ENCODE results near the gene TAS1R1.
"Not testable (repeated sequence)": the region's sequence is repeated elsewhere in the genome, so short reads cannot be mapped to it uniquely, and the experiment has no call there.

Gene TAS1R1

DNA sequence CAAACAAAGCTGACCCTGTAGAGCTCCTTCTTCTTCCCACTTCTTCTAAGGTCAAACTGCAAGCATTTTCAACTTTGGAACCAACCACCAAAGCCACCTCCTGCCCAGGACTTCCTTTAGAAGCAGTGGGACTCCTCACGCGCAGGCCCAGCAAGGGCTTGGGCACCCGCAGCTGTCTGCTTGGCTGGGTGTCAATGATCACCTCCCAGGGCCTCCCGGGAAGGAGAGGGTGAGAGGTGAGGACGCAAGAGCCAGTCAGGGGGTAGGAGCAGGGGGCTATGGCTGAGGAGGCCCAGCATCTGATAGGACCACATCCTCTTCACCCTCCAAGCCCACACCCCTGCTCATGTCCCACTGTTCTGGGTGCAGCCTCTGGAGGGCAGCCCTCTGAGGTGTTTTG lies 37.3 kb downstream of the TAS1R1 start:
- DNase-seq = no peak

DNA sequence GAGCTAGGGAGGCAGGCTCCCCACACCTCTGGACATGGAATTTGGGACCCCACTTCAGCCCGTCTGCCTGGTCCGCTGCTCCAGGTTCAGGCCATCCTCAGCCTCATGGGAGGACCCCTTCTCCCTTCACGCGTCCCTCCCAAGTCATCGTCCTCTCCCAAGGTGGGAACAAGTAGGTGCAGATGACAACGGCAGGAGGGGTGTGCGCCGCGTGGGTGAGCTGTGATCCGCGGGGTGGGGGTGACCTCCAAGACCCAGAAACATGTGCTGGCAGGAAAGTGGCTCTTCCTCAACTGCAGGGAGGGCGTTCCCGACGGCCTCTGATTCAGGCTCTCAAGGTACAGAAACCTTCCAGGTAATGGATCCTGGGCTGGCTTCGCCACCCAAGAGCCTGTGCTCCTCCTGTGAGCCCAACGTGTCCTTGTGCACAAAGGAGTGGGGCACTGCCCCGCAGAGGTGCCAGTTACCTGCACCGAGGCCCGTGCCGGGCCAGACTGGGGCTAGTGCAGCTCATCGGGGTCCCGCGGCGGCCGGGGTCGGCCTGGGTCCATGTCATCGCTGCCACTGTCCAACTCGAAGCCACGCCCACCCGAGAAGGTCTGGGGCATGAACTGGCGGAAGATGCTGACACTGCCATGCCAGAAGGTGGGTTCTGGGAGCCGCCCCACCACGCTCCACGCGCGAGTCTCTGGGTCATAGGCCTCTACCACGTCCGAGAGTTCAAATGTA lies 37.9 kb downstream of the TAS1R1 start:
- no peak for DNase-seq

DNA sequence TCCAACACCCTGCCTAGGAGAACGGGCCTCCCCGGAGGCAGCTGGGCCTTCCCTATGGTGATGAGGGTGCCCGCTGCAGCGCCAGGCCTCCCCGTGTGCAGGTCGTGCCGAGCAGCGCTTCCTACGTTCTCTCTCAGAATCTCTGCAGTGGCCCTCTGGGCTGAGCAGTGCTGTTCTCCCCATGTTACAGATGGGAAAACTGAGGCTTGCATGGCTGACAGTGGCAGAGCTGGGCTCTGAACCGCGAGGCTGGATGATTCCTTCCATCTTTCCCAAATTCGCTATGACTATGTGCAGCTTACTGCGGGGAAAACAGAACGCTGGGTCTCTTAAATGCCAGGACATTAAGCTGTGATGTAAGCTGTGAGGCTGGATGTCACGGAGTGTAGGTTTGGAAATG lies 38.7 kb downstream of the TAS1R1 start:
- no peak for DNase-seq

DNA sequence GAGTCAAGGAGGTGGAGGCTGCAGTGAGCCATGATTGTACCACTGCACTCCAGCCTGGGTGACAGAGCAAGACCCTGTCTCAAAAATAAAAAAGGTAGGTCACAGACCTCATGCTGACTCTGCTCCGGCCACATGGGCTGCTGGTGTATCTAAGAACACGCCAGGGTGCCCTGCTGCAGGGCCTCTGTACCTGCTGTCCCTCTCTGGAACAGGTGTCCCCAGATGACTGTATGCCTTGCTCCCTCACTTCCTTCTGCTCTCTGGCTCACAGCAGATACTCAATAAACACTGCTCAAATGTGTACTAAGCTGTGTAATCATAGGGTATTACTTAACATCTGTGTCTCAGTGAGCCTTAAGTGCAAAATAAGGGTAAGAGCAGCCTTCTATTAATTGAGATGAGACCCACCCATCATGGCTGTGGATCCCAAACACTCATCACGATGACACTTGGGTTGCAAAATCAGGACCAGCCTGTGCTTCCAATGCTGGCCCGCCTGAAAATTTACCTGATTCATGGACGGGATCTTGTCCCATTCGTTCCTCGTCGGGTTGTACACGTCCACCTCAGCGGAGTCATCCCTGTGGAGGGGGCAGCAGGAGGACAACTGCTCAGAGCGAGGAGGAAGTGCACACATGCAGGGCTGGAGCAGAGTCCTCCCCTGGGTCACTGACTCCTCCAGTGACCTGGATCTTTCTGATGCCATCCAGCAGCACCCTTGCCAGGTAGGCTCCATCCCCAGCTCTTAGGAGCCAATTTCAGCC lies 40.1 kb downstream of the TAS1R1 start:
- no peak for DNase-seq

DNA sequence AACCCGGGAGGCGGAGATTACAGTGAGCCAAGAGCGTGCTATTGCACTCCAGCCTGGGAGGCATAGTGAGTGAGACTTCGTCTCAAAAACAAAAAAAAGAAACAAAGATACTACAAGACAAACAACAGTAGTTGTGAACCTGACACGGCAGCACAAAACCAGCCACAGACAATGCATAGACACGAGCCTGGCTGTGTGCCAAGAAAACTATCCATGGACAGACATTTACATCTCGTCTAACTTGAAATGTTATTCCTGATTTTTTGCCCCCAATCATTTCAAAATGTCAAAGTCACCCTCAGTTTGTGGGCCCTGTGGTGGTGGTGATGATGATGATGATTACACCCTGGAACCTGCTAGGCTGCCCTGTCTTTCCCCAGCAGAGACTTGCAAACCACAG lies 41.2 kb downstream of the TAS1R1 start:
- DNase-seq = no peak

DNA sequence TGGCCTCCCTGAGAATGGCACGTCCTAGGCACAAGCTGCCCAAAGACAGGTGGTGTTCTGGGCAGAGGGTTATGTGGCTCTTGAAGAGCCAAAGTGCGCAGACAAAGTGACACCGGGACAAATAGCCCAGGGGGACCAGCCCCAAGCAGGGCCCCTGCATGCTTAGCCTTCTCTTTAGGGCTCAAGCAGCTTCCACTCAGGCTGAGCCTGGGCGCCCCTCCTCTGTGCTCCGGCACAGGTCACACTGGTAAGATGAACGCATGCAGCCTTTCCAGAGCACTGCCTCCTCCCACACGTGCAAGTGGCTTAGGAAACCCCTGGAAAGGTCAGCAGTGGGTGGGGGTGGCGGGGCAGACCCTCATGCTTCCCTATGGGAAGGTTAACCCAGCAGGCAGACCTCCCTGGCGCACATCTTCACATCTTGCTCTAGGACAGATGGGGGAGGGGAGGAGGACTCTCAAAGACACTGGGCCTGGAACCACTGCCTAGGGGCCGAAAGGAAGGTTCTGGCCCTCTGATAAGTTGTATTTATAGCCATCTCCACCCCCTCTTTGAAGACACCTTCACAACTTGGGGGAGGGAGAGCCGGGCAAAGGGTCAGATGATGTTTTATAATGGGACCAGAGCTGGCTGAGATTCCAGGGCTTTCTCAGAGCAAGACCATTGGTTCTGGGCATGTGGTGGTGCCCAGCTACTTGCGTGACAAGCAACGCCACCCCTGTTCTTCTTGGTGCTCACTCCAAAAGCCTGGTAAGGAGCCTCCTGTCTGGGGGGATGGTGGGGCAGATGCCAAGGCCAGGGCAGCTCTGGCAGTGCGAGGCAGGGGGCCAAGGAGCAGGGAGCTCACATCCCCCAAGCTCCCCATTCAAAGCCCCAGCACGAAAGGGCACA lies 42.0 kb downstream of the TAS1R1 start:
- DNase-seq = no peak

DNA sequence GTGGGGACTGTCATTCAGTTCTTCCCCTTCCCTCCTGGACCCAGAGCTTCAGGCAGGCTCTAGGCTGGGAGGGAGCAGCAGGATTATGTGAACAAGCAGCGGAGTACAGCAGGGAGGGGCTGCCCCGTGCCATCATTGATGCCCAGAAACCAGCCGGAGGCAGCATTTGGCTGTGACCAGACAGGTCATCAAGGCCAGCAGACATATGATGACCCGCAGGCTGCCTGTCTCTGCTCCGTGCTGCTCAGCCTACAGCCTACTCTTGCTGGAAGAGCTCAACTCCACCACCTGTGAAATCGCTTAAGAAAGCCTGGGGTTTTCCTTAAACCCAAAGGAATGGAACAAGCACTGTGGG lies 42.6 kb downstream of the TAS1R1 start:
- no peak for DNase-seq

DNA sequence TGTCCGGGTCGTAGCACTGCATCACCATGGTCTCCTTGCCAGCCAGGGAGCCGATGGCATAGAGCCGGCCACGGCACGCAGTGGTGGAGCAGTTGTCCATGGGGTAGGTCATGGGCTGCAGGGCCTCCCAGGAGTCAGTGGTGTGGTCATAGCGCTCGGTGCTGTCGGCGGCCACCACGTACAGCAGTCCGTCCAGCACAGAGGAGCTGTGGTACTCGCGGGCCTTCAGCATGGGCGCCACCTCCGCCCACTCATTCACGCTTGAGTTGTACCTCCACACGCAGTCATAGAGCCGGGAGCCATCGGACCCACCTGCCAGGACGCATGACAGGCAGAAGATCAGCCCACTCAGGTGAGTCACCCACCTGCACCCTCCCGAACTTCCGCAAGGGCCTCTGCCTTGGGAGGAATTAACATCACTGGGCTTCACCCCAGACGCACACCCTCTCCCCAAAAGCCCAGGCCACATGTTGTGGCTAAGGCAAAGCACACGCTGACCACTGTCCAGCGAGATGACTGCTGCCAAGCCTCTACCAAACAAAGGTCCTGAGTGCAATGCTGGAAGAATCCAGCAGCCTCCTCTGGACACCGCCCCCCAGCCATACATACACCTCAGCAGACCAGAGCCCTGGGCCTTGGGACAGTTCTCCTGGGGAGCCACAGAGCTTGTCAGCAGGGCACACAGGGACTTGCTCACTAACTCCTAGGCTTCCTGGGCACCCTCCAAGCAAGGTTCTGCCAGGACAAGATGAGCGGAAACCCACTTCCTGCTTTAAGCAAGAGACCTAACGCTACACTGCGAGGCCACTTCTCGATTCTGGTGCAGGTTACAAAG lies 44.3 kb downstream of the TAS1R1 start:
- DNase-seq = no peak

DNA sequence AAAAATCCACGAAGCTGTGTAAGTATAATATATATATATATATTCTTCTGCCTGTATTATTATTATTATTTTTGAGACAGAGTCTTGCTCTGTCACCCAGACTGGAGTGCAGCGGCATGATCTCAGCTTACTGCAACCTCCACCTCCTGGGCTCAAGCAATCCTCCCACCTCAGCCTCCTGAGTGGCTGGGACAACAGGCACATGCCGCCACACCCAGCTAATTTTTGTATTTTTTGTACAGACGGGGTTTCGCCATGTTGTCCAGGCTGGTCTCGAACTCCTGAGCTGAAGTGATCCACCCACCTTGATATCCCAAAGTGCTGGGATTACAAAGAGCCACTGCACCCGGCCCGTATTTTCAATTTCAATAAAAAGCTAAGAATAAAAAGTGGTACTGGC lies 44.9 kb downstream of the TAS1R1 start:
- DNase-seq = not testable (repeated sequence)

DNA sequence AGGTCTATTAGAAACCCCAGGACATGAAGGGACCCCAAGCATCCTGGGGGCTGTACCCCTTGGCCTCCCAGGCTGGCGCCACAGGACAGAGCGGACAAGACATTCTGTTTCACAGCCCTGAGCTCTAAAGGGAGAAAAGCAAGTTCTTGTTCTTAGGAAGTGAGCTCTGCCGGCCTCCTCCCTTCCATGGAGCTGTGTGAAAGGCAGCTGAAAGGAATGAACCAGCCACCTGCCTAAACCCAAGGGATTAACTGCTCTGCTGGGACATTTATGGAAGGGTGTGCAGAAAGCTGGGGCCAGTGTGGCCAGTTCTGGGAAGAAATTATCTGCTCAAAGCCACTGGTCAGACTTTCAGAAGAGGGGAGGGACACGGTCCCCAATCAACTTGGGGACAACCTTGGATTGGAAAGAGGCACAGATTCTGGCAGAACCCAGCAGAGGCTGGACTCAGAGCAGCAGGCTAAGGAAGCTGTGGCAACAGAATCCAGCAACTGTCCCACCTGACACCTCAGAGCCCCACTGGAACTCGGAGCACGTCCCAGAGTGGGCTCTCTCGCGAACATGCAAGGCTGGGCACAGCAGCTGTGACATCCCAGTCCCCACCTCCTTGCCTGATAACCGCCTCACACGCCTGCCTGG lies 45.4 kb downstream of the TAS1R1 start:
- no peak for DNase-seq

DNA sequence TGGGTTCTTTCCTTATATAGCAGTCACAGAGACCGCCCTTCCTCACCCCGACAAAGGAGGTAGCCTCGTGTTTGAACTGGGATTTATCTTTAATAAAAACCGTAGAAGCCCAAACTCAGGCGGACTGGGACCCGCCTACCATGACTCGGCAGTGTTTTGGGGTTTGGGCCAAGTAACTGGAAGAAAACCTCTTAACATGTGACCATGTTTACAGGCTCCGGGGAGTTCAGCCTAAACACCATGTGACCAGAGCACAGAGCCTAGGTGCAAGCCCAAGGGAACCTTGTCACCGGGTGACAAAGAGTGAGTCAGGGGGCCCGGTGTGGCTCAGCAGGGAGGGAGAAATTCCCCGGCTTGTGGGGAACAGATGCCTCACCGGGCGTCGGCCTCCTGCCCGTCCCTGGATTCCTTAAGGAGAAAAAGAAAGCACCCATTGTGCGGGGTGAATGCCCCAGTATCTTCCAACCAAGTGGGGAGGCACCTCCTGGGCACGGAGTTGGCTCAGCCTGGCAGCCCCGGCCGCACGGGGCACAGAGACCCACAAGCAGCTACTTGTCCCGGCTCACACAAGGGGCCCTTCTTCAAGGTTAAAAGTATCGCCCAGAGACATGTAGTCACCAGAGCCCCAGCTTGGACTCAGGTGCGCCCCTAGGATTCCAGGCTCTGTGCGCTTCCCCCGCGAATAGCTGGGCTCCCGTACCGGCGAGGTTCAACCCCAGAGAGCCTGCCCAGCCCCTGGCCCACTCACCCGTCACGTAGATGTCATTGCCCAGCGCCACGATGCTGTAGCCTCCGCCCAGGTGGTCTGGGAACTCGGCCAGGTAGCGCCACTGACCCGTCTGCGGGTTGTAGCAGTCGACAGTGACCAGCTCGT lies 46.2 kb downstream of the TAS1R1 start:
- no peak for DNase-seq

DNA sequence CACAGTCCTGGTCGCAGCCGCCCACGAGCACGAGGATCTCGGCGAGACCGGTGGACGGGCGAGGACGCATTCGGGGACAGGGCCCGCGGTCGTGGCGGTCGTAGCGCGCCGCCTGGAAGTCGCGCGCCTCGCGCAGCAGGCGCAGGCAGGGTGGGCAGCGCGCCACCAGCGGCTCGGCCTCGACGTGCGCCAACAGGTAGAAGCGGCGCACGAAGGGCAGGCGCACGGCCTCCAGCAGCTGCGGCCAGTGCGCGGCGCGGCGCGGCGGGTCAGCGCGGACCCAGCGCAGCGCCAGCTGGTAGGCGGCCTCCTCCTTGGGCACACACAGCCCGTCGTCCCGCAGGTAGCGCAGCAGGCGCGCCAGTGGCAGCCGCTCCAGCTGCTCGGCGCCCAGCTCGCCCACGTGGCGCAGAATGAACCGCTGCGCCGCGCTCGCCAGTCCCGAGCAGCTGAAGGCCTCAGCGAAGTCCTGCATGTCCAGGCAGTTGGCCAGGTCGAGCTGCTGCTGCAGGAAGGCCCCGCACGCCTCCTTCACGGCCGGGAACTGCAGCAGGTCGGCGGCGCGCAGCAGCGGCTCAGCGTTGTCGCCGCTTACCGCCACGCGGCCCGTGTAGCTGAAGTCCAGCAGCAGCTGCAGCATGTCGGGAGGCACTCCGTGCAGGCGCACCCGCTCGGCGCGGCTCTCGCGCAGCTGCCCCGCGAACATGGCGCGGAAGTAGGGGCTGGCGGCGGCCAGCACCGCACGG lies 47.0 kb downstream of the TAS1R1 start:
- no peak for DNase-seq

DNA sequence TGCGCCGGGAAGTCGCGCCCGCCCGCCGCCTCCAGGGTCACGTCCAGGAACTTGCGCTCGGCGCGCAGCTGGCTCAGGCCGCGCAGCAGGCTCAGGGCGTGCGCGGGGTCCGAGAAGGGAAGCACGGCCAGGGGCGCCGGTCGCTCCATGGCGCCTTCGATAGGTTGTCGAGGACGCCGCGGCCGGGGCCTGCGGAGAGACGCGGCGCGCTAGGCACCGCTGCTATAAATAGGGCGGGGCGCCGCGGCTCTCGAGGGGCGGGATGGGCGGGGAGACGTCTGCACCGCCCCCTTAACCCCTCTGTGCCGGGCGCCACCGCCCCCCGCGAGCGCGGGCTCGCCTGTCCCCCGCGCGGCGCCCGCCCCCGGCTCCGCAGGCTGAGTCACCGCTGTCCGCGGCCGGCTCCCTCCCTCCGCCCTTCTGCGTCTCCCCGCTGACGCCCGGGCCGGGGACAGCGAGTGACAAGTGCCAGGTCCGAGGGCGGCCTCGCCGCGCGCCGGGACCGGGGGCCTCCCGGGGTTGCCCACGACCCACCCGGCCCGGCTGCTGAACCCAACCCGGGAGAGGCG lies 47.6 kb downstream of the TAS1R1 start, which contains the start of gene KLHL21:
Gene KLHL21 (minus strand): TSS at position 201 of the 569 bp plus-strand sequence. CDS start 52 bp downstream, at position 149.
- peak; percentile 58 for DNase-seq

DNA sequence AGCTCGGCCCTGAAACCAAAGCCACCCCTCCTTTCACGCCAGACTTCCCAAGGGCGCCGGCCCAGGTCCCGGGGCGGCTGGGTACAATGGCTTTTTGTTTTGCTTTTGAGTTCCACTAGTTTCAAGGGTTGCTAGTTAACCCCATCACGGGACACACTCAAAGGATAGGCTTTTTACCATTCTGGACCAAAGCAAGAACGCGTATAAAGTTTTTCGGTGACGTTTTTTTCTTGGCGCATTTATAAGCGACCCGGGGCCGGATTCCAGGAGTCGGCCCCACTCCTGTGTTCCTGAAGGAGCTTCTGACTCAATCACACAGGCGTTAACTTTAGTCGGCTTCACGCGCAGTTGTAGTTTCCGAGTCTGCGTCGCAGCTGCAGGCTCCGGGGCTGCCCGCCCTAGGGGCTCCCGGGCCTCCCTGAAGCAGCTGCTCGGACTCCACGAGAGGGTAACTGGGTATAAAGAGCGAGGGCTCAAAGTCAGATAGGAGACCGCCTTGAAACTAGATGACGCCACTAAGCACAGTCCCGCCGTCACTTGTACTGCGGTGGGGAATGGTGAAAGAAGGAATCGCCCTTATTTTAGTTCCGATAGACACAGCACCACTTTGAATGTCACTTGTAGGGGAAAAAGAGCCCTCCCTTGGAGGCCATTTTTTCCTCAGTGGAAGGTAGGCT lies 48.3 kb downstream of the TAS1R1 start:
- DNase-seq = no peak

DNA sequence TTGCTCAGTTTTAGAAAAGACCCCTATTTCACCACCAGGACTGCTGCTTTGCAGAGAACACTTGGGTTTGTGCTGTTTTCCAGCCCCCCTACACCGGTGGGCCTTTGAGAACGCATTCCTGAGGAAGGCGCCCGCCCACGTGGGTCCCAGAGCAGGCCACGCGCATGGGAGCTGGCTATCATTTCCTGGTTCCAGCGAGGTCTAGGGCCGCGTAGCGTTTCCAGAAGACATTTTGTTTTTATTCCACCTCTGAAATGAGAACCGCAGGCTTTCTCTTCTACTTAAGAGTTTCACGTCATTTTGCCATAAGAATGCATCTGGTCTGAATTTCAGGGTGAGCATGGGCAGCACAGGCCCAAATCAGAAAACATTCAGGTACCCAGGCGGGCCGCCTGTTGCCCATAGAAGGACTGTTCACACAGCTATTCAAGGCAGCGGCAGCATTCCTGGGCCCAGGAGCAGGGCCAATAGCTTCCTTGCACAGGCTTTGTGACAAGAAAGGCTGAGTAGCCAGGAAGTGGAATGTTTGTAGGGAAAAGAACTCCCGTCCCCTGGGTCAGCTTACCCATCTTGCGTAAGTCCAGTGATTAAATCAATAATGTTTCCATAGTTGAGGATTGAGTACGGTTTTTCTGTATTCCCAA lies 48.9 kb downstream of the TAS1R1 start:
- DNase-seq = no peak

DNA sequence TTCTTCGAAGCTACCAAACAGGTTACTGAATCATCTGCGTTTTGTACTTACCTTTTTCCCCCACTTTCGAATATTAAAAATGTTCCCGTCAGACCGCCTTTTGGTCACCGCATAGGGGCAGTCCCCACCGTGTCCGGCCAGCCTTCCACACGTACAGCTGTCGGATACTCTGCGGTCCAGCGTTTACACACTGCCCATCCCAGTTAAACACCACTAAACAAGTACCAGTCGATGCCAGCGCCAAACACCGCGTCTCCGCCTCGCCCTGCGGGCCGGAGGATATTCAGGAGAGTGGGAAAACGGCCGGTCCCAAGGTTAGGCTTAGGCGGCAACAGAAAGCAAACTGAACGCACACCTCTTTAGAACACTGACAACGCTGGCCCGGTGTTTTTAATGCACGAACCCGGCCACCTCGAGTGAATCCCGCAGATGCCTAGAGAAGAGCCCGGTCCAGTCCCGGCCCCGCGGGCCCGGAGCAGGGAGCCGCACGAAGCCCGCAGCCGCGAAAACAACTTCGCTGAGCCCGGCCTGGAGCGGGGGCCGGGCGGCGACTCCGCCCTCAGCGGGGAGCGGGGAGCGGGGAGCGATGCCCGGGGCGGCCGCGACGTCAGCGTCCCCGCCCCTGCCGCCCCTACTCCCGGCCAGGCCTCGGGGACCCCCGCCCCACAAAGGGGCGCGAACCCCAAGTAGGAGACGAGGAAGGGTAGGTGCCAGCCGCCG lies 57.7 kb downstream of the TAS1R1 start:
- no peak for DNase-seq

DNA sequence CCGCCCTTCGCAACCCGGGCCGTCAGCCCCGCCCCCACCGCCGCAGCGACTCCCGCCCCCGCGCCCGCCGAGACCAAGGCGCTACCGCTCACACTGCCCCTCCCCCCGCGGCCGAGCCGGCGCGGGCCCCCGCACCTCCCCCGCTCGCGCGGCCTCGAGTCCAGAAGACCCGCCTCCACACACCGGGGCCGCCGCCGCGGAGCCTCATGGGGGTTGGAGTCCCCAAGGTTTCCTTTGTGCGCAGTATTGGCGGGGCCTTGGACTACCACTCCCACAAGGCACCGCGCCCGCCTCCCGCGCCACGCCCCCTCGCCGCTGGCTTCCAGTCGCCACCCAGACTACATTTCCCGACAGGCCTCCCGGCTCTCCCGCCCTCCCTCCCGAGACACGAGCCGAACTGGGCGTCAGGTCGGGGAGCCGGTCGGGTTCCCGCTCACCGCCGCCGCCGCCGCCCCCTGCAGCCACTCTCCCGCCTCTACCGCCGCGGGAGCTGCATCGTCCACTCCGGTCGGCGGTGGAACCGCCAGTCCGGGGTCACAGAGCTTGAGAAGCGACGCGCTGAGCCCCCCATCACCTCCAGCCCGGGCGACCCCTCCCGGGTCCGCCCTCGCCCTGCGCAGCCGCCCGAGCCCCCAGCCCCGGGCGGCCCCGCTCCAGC lies 58.4 kb downstream of the TAS1R1 start, which contains the start of gene PHF13:
Gene PHF13 (plus strand): TSS at position 371 of the 658 bp plus-strand sequence. CDS start 336 bp downstream, outside the sequence.
- DNase-seq = peak; percentile 95
